RPMI8226 (cell line): ENCODE data around the gene BATF3.
A peak's percentile ranks its signal among the peaks of the same experiment; 100 is the strongest.
"Not testable (repeated sequence)": the region's sequence is repeated elsewhere in the genome, so short reads cannot be mapped to it uniquely, and the experiment has no call there.

Experiments used
- DNase-seq: peaks from one replicate; pipeline ENCODE4 v3.0.0-alpha.2; 2015

Gene BATF3

DNA sequence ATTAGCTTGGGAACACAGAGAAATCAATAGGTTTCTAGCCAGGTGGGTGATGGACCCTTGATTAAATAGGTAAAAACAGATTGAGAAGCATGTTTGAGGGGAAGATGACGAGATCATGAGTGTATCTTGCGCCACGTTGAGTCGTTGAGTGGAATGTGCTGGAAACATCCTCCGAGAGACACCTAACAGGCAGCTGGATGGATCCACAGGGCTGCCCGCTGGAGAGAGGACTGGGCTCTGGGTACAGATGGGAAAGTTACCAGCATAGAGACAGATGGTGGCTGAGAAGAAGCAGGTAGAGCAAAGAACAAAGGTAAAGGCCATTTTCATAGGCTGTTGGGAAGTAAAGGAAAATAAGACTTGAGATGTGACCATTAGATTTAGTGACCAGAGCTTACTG is 15.6 kb downstream of the BATF3 start:
- DNase-seq = no peak

DNA sequence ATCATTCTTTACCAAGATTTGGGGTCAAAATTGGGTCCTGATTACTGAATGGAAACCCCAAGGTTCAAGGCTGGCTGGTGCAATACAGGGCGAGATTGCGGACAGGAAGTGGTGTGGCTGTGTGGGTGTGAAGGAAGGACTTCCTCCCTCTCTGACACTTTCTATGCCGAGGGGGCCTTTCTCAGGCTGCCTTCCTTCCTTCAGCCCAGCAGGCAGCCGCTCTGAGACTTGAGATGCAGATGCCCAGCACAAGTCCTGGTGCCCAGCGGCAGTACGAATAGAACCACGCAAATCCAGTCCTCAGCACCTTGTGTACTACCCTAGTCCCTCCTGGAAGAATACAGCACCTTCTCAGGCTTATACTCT is 16.3 kb downstream of the BATF3 start:
- no peak for DNase-seq

GRCh38 chr1:212680680-212681389 is 18.8 kb downstream of the BATF3 start:
- no peak for DNase-seq

DNA sequence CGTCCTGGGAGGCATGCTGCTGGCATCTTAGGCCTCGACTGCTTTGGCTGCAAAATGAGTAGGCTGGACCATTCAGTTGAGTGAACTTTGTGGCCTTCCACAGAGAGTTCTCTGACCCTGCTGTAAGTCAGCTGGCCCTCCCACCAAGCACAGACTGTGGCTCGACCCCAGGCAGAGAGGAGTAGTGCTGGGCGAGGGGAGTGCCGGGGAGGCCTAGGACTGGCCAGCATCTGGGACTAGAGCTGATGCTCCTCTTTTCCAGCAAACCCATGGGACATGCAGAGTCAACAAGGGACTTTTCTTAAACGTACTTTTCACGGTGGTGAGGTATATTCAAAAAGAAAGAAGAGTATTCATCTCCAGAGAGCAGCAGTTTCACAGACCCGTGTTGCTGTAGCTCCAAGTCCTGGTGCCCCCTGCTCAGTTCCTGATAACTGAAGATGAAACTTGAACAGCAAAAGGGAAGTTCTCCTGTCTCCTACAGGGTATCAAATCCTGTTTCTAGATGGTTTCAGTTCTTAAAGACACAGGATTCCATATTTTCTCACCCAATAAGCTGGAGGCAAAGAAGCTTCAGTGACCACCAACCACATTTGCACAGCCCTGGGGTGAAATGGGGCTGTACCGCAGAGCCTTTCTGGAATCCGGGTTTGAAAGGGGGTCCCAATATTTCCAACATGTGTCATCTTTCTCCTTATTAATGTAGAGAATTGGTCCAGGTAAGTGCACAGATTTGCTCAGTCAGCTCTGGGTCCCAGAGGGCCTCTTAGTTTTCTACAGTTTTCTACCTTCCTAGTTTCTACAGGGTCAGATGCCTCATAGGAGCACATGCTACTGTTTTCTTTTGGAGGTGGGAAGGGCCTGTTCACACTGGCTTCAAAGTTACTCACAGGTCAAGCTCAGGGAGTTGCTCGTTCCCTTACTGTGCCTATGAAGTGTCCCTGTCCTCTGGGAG is 20.9 kb downstream of the BATF3 start:
- DNase-seq = peak; percentile 22

- DNase-seq = no peak
These were observed 22.1 kb downstream of the BATF3 start for GRCh38 chr1:212677573-212677972.

- DNase-seq = no peak
These were observed 22.5 kb downstream of the BATF3 start for GRCh38 chr1:212677136-212677535.

GRCh38 chr1:212675675-212676074 is 24.0 kb downstream of the BATF3 start:
- DNase-seq = no peak

GRCh38 chr1:212674872-212675271 is 24.8 kb downstream of the BATF3 start:
- DNase-seq = no peak

DNA sequence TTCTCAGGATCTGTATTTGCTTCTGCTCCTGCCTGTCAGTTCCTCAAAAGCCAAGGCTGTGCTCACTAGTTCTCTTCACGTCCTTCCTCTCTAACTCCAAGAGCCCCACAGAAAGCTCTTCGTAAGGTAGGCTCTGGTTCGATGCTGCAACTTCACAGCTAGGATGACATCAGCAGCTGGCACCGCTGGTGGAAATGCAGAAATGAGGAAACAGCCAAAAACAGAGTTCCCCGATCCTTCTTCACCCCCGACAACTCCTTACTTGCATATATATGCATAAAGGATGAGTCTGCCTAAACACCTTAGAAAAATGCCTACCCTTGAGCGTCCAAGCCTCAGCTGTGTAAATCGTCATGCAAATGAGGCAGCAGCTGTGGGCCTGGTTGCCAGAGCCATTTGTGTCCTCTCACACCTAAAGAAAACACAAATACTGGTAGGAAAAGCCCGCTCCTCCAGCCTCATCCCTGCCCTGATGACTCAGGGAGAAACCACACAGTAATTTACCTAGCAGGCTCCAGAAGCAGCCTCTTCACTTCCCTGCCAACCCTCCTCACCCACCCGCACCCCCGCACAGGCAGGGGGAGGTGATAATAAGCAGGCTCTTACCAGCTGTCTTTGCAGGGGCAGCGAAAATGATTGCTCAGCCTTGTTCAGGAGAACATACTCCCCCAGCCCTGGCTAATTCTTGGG is 28.2 kb downstream of the BATF3 start:
- peak; percentile 85 for DNase-seq

DNA sequence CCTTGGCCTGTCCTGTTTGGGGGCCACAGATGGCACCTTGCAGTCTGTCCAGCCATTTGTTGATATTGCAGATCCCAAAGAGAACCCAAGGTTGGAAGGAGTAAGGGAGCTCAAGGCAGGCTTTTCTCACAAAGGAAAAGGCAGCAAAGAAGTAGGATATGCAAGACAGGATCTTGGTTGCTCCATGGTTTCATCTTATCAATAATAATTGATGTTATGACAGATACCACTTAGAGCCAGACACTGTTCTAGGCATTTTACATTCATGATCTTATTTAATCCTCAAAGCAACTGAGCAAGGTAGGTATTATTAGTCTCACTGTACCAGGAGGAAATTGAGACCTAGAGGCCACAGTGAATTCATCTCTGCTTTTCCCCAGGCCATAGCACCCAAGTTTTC is 28.8 kb downstream of the BATF3 start:
- no peak for DNase-seq

- DNase-seq = no peak
These were observed 29.3 kb downstream of the BATF3 start for GRCh38 chr1:212670301-212670700.

GRCh38 chr1:212669600-212669999 is 30.0 kb downstream of the BATF3 start:
- DNase-seq = no peak

DNA sequence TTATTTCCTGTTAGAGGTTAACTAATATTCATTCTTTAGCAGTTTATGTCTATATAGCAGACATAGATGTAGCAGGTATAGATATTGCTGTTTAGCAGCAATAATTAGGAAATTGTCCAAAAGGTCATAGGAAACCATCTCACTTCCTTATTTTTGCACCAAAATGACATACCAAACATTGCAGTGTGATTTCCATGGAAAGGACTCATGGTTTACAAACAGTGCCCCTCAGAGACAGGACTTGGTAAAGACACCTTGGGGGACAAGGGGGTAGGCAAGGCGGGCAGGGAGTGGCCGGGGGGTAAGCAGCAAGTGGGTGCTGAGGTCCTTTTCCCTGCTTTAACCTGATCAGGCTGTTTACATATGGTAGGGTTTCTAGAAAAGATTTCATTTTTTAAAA is 30.5 kb downstream of the BATF3 start:
- peak; percentile 68 for DNase-seq

DNA sequence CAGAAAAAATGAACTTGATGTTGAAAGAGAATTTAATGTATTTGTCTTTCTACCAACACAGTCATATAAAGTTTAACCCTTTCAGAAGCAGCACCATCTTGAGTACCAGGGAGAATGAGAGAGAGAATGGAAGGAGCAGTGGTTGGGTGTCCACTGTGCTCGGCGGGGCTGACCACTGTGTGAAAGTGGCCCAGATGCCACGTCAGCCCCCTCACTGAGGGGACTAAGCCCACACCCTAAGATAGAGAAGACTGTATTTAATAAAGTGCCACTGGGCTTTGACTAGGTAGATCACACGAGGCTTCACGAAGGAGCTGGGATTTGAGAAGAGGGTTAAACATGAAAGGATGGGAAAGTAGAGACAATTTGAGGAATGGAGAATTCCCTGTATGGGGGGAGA is 31.2 kb downstream of the BATF3 start:
- DNase-seq = no peak

GRCh38 chr1:212667223-212668139 is 32.2 kb downstream of the BATF3 start:
- DNase-seq = peak; percentile 21

DNA sequence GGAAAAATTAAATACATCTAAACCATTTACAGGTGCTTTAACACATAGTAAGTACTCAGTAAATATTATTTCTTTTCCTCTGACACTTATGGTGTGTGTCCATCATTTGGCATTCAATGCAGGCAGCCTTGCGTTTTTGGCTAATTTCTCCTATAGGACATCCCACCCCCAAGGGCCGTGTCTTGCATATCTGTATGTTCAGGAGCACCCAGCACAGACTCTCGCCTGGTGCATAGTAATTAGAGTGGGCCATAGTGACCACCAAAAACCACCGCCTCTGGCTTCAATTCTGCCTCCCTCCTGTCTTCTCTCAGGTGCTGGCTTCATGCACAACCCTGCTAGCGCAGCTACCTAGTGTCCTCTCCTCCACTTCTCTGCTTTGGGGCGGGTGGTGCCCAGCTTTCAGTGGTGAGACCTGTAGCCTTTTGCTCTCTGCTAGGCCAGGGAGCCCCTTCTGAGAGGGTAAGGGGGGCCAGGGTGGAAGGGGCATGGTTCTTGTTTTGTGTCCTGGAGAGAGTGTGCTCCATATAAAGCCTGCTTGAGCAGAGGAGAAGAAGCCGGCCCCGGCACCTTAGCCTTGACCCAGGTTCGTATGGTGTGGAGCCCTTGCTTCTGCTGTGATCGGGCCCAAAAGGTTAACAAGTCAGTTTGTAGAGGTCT is 33.4 kb downstream of the BATF3 start:
- DNase-seq = no peak

- peak; percentile 84 for DNase-seq
These were observed 34.2 kb downstream of the BATF3 start for GRCh38 chr1:212665241-212666115.

- no peak for DNase-seq
These were observed 35.0 kb downstream of the BATF3 start for GRCh38 chr1:212664409-212665199.

DNA sequence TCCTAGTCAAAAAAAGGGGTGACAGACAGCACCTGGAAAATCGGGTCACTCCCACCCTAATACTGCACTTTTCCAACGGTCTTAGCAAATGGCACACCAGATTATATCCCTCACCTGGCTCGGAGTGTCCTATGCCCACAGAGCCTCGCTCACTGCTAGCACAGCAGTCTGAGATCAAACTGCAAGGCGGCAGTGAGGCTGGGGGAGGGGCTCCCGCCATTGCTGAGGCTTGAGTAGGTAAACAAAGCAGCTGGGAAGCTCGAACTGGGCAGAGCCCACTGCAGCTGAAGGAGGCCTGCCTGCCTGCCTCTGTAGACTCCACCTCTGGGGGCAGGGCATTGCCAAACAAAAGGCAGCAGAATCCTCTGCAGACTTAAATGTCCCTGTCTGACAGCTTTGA is 41.4 kb downstream of the BATF3 start:
- DNase-seq = not testable (repeated sequence)

- DNase-seq = peak; percentile 85
These were observed 42.9 kb downstream of the BATF3 start for GRCh38 chr1:212656730-212657129.
